ENCODE data around the gene UBAC1.

GRCh38 chr9:135923508-135923907 lies 37.7 kb downstream of the UBAC1 start:
- TF ChIP-seq CTCF (IDR thresholded peaks at IDR 0.05; ENCODE audit: low read depth, low read length, poor library complexity, severe bottlenecking) (no peak), EZH2phosphoT487 (IDR thresholded peaks at IDR 0.05; ENCODE audit: borderline replicate concordance, low read length) (no peak)
